Epithelial cell of prostate (primary cell): ENCODE results near the gene SIRT2.
A peak's percentile ranks its signal among the peaks of the same experiment; 100 is the strongest.
"Not testable (repeated sequence)": the region's sequence is repeated elsewhere in the genome, so short reads cannot be mapped to it uniquely, and the experiment has no call there.

Experiments used
- DNase-seq: peaks from one replicate; pipeline ENCODE4 v3.0.0-alpha.2; 2011; ENCODE audit warnings: low read depth, low spot score
- H3K27ac ChIP-seq: fragments of 450-650 bp; 2 replicates; pipeline ENCODE4 v1.5.1; 2017; ENCODE audit warnings: mild to moderate bottlenecking

SIRT2 gene

DNA sequence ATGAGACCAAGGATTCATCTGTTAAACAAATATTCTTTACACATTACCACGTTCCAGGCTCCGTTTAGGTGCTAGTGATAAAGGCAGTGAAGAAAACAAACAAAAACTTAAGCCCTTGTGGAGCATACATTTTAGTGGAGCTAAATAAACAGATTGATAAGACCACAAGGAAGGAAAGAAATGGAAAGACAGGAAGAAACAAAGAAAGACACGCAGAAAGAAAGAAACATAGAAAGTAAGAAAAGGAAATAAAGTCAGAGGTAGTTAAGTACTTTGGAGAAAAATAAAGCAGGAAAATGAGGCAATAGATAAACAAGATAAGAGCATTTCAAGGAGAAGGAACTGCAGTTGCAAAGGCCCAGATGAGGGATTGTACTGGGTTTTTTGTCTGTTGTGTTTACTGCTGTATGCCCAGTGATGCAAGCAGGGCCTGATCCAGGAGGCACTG lies 1.3 kb upstream of the SIRT2 start:
- DNase-seq: no peak
- H3K27ac ChIP-seq: peak overlapping the region; percentile 60

DNA sequence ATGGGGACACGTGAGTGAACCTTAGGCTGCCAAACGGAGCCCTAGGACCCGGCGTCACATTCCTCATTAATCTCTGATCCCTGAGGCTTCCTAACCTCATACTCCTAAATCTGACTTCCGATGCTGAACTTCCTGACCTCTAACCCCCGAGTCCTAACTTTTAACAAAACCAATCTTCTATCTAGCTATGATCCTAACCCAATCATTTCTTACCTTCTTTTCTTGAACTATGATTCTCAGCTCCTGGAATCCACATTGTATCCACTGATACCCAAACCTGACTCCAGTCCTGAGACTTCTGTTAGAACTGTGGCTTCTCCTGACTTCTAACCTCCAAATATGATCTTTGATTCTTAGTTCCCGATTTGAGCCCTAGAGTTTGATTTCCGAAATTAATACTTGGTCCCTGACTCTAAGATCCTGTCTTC lies 798 bp upstream of the SIRT2 start:
- no peak for DNase-seq
- peak overlapping the region; percentile 60 for H3K27ac ChIP-seq

DNA sequence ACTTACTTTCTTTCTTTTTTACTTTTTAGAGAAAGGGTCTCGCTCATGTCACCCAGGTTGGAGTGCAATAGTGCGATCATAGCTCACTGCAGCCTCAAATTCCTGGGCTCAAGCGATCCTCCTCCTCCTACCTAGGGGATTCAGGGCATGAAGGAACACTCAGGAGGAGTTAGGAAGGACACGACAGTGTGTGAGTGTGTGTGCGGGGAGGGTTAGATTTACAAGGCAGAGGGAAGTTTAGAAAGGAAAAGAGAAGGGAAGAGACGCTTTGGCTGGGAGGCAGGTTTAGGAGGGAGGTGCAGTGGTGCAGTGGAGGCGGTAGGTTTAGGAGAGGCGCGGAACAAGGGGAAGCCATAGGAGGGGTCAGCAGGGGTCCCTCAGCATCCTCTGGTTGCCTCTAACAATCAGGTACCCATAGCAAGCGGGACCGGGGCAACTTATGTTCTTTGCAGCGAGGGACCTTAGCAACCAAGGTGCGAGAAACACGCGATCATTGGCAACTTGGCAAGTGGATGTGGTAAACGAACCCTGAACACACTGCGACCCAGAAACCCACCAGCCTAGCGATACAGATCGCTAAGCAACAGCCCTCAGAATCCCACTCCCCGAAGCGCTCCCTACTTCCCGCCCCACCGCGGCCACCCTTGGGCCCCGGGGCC lies 501 bp downstream of the SIRT2 start:
- peak overlapping the region; percentile 60 for H3K27ac ChIP-seq
- DNase-seq: no peak

DNA sequence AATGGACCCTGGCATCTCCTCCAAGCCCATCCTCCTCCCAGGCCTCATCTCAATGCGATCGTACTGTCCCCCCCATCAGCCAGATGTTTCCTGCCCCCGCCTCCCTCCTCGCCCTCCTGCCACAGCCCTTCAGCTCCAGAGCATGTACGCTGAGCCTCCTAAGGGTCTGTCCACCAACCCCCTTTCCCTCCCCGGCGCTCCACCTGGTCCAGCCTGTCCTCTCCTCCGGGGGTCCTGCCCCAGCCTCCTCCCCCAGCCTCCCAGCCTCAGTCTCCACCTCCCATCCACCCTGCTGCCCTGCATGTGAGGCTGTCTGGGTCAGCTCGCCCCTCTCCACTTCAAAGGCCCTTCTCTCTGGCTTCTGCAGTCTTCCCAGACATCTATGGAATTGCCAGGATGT lies 4.5 kb downstream of the SIRT2 start:
- H3K27ac ChIP-seq: no peak overlapping the region
- no peak for DNase-seq

GRCh38 chr19:38893341-38893771 lies 6.1 kb downstream of the SIRT2 start:
- no peak overlapping the region for H3K27ac ChIP-seq
- no peak for DNase-seq

DNA sequence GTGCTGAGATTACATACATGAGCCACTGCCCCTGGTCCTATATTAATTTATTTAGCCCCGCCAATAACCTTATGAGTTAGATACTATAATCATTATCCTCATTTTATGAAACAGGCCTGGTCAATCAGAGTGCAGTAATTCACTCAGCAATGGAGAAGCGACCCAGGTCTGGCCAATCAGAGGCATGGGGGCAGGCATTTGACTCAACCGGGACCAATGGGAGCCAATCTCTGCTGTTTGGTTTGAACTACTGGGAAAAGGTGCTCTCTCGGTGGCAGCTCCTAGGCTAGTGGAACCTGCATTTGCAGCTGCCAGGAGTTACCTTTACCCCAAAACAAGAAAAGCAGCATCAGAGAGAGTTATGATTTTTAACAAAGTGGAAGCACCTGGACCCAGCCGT lies 6.6 kb downstream of the SIRT2 start:
- H3K27ac ChIP-seq: no peak overlapping the region
- no peak for DNase-seq

- no peak overlapping the region for H3K27ac ChIP-seq
- no peak for DNase-seq
These were observed 7.6 kb downstream of the SIRT2 start for GRCh38 chr19:38891771-38892170.

DNA sequence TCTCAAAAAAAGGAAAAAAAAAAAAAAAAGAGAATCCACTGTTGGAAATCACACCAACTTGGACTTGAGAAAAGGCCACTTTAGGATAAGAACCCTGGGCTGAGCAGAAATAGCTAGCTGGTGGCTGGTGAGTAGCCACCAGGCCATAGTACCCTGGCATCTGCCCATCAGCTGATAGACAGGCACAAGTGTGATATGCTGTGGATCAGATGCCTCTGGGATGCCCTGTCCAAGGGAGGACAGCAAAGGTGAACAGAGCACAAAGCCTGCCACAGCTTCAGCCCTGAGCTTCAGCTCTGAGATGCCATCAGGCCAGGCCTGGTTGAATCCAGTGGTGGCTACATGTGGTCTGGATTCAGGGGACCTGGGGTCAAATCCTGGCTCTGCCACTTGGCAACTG lies 8.7 kb downstream of the SIRT2 start:
- no peak overlapping the region for H3K27ac ChIP-seq
- DNase-seq: no peak

GRCh38 chr19:38889803-38890202 lies 9.6 kb downstream of the SIRT2 start:
- DNase-seq: no peak
- H3K27ac ChIP-seq: no peak overlapping the region

DNA sequence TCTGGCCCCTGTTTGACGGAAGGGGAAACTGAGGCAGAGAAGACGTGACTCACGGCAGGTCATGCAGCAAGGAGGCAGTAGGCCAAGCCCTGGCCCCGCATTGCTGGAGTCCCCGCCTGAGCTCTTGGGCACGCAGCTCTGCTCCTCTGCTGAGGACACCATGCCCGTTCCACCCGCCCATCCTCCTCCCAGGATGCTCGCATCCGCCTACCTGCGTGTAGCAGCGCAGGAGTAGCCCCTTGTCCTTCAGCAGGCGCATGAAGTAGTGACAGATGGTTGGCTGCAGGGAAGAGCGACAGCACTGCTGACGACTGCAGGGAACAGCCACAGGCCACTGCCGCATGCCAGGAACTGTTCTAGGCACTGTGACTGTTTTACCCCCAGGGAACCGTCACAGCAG lies 10.5 kb downstream of the SIRT2 start:
- DNase-seq: no peak
- no peak overlapping the region for H3K27ac ChIP-seq

GRCh38 chr19:38884691-38885090 lies 14.7 kb downstream of the SIRT2 start:
- DNase-seq, H3K27ac ChIP-seq: not testable (repeated sequence)

DNA sequence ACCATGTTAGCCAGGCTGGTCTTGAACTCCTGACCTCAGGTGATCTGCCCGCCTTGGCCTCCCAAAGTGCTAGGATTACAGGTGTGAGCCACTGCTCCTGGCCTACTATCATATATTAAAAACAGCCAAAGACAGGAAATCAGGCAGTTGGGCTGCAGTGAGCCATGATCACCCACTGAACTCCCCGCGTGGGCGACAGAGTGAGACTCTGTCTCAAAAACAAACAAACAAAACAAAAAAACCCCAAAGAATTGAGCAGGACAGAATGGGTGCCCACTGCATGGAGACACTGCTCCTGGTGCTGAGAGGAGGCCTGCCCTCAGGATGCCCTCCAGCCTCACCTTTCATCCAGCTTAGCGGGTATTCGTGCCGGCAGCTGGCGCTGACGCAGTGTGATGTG lies 16.1 kb downstream of the SIRT2 start:
- DNase-seq: no peak
- H3K27ac ChIP-seq: no peak overlapping the region

DNA sequence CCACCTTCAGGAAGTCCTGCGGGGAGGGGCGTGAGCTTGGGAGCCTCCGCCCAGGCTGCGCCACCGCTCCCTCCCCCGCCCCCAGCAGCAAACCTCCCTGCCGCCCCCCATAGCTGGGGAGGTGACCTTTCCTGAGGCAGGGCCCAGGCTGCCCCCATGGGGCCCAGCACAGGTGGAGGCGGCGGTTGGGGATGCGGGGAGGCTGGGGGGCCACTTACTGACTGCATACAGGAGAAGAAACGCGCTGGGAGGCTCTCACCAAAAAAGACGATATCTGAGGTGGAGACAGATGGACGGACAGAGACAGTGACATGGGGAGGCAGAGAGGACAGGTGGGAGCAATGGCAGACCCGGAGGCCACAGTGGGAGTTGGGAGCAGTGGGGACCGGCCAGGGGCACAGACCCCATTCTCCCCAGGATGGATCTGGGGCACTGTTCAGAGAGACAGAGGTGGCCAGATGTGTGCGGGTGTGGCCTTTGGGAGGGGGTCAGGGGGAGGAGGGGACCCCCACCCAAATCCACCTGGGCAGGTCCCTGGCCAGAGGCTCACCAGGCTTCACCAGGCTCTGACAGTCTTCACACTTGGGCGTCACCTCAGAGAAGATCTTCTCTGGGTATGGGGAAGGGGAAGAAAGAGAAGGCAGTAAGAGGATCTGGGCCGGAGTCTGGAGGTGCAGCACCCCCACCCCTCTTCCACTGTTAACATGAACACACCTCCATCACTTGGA lies 18.4 kb downstream of the SIRT2 start:
- H3K27ac ChIP-seq: no peak overlapping the region
- DNase-seq: no peak

DNA sequence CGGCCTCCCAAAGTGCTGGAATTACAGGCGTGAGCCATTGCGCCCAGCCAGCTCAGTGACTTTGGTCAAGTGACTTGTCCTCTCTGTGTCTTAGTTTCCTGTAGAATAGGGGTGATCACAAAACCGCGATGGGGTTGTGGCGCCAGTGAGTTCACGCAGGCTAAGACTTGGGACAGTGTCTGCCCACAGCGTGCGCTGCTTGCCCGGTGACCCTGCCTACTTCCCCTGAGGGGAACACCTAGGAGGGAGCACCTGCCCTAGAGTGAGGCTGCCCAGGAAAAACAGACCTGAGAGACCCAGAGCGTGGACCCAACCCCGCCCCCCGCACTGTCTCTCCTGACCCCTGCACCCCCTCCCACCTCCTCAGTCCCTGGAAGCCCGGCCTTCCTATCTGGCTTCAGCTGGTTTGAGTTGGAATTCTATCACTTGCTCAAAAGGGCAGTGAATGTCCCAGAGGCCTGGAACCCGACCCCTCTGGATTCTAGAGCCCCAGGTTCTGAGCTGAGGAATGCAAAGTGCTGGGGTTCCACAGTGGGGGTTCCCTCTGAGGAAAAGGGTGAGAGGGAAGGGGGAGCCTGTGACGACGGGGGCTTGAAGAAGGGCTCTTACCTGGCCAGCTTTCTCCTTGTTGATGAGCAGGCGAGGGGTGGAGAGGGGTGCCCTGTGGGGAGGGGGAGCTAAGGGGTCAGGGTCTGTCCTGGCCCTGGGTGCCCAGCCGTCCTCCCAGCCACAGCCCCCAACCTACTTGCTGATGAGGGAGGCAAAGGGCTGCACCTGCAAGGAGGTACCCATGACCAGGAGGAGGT lies 19.1 kb downstream of the SIRT2 start:
- H3K27ac ChIP-seq: no peak overlapping the region
- no peak for DNase-seq

- no peak overlapping the region for H3K27ac ChIP-seq
These were observed 20.0 kb downstream of the SIRT2 start for GRCh38 chr19:38879400-38879751.

DNA sequence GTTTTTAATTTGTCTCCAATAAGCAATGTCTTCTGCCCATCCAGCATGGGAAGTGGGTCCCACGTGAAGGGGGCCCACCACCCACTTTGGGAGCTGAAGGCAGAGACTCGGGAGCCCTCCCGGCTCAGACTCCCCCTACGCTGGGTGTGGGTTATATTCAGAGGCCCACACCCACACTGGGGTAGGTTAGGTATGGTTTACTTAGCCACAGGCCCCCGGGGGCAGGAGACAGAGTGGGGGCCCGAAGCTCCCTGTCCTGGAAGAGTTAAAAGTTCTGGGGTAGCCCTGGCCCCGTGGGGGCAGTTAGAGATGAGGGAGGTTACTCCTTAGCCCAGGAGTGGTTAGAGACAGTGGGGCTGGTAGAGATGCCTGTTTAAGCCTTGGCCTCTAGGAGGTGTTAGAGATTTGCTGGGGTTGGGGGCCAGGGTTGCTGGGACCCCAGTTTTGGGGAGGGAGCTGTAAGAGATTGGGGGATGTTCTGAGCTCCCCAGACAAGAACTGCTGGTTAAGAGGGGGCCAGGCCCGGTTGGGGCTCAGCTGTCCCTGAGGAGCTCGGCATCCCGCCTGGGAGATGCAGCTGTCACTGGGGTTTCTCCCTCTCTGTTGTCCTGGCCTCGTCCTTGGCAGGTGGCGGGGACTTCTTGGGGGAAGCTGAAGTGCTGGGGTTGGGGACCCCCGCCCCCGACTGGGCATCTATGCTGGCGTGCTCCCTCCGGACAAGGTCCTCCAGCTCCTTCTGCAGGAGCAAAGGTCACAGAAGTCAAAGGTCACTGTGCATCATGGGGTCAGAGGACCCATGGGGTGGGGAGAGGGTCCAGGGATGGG lies 20.6 kb downstream of the SIRT2 start:
- H3K27ac ChIP-seq: peak overlapping the region; percentile 44
- no peak for DNase-seq

More at GRCh38 chr19:38879400-38879751, 20.0 kb downstream of the SIRT2 start:
- no peak for DNase-seq

GRCh38 chr19:38877781-38878574 lies 21.4 kb downstream of the SIRT2 start, which contains the start of gene RINL:
Gene RINL (minus strand): TSS chr19:38878275. CDS start chr19:38876742, 1,533 bp downstream.
- DNase-seq: no peak
- peak within 1 kb of the TSS; percentile 44 for H3K27ac ChIP-seq

GRCh38 chr19:38875656-38876395 lies 23.6 kb downstream of the SIRT2 start:
- no peak overlapping the region for H3K27ac ChIP-seq
- no peak for DNase-seq

DNA sequence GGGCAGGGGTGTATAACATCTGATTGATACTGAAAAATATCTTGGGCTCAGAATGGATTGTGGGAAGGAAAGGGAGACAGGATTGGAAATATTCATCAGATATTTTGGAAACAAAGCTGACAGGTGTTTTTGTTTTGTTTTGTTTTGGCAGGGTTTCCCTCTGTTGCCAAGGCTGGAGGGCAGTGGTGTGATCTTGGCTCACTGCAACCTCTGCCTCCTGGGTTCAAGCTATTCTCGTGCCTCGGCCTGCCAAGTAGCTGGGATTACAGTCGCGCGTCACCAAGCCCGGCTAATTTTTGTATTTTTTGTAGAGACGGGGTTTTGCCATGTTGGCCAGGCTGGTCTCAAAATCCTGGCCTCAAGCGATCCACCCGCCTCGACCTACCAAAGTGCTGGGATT lies 26.0 kb downstream of the SIRT2 start:
- not testable (repeated sequence) for H3K27ac ChIP-seq, DNase-seq
